B cell (primary cell): ENCODE data around the gene RNF44.

Experiments used
- EZH2 ChIP-seq: IDR thresholded peaks from 2 replicates; pipeline ENCODE4 v1.6.1; 2012; ENCODE audit warnings: borderline replicate concordance, low read depth, mild to moderate bottlenecking, moderate library complexity, low read length; ENCODE audit not compliant: insufficient read depth, poor library complexity, severe bottlenecking
- TF ChIP-seq, protein P1 (sequence below): fragments of 200-600 bp; IDR thresholded peaks from one replicate; pipeline ENCODE4 v1.8.0; 2022; ENCODE audit warnings: antibody characterized with exemption, mild to moderate bottlenecking

DNA sequence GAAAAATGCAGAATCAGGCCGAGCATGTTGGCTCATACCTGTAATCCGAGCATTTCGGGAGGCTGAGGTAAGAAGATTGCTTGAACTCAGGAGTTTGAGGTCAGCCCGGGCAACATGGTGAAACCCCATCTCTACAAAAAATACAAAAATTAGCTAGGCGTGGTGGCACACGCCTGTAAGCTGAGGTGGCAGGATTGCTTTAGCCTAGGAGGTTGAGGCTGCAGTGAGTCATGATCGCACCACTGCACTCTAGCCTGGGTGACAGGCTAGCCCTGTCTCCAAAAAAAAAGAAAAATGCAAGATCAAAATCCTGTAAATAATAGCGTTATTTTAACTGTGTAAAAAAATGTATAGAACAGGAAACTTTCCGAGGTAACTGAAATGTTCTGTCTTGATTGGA lies 39.4 kb downstream of the RNF44 start:
- TF ChIP-seq, protein P1, sequence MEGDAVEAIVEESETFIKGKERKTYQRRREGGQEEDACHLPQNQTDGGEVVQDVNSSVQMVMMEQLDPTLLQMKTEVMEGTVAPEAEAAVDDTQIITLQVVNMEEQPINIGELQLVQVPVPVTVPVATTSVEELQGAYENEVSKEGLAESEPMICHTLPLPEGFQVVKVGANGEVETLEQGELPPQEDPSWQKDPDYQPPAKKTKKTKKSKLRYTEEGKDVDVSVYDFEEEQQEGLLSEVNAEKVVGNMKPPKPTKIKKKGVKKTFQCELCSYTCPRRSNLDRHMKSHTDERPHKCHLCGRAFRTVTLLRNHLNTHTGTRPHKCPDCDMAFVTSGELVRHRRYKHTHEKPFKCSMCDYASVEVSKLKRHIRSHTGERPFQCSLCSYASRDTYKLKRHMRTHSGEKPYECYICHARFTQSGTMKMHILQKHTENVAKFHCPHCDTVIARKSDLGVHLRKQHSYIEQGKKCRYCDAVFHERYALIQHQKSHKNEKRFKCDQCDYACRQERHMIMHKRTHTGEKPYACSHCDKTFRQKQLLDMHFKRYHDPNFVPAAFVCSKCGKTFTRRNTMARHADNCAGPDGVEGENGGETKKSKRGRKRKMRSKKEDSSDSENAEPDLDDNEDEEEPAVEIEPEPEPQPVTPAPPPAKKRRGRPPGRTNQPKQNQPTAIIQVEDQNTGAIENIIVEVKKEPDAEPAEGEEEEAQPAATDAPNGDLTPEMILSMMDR = no peak
- no peak for TF ChIP-seq EZH2
